Right cardiac atrium (tissue), 5 donors: Measurements from ENCODE around the gene DNAH11. TPM values are rescaled to one million over a fixed set of nuclear protein-coding genes. Genes with fewer than 3 reads are reported as not detected.
A peak's percentile ranks its signal among the peaks of the same experiment; 100 is the strongest.

ENCODE experiments used
- ATAC-seq, 2 donors: fragments of 200-7000 bp; cut with Tn5 transposase; one replicate each; pipeline versions ENCODE4 v1.8.0 to v1.9.1; 2020; ENCODE audit warnings: moderate library complexity in 2 of 2, mild to moderate bottlenecking in 1 of 2
- DNase-seq, 3 donors: peaks; one replicate each; pipeline ENCODE4 v3.0.0-alpha.2; 2020
- H3K27ac ChIP-seq: one replicate; pipeline ENCODE4 v1.5.1; 2013; ENCODE audit warnings: mild to moderate bottlenecking, low read length, control low read depth, moderate library complexity
- H3K27me3 ChIP-seq: one replicate; pipeline ENCODE4 v1.6.1; 2013; ENCODE audit not compliant: control insufficient read depth, insufficient read depth
- H3K4me1 ChIP-seq: one replicate; pipeline ENCODE4 v1.6.1; 2013; ENCODE audit warnings: low read length; ENCODE audit not compliant: control insufficient read depth, insufficient read depth
- H3K4me3 ChIP-seq: one replicate; pipeline ENCODE4 v1.5.1; 2013; ENCODE audit warnings: low read length, control low read depth
- H3K9me3 ChIP-seq: one replicate; pipeline ENCODE4 v1.6.1; 2013; ENCODE audit warnings: low read length; ENCODE audit not compliant: control insufficient read depth
- WGBS: extraction: QIAGEN DNeasy Blood & Tissue Kit; methylation state at CpG from one replicate; pipeline ENCODE4 v1.1.7; 2013; 5-methylcytosine and 5-hydroxymethylcytosine counted together
- intact Hi-C, 4 donors: fragments of 100-400 bp; cut with DNase I; formaldehyde crosslinking; loops; one replicate each; pipeline versions ENCODE4 v1.11.0 to v1.14.0; 2022 to 2023
- polyA plus RNA-seq: library from polyadenylated mRNA; stranded (reverse); fragments of 200-250 nt; gene quantifications from one replicate; pipeline ENCODE4 v1.2.3, GENCODE V29; 2013
- total RNA-seq, 4 donors: library from RNA; stranded (reverse); fragmentation: NEBNext Ultra II Directional; extraction: Animal tissue kit (Norgen Biotek cat#: 25700); gene quantifications; one replicate each; pipeline ENCODE4 v1.2.1, GENCODE V29; 2021
- donor health status: healthy with polysubstance abuse.
- donor health status: DM: no; HTN: yes; CAD: no.
- donor health status: DM: no; HTN: no; CAD: no.
- donor health status: DM: no; HTN: yes; CAD: no; lungs with severe emphysema.
- donor health status: DM: yes; HTN: yes; CAD: no.

DNAH11 gene
- total and polyA plus RNA-seq, 5 donors: 0.86 to 6.4 (median 4.1) TPM

GRCh38 chr7:21946222-21946709, 403.4 kb downstream of the DNAH11 start:
- intact Hi-C loops: no loop called here
- no peak for DNase-seq
- ATAC-seq: no peak
- Histone ChIP-seq H3K4me1 (no peaks in the 10 kb centered on the region), H3K27me3 (no peaks in the 10 kb centered on the region), H3K4me3 (peak overlapping the region; percentile 47), H3K9me3 (no peaks in the 10 kb centered on the region), H3K27ac (no peak overlapping the region)
- 25% methylated on average over 8 of the region's 8 CpGs for WGBS

GRCh38 chr7:21947056-21947455, 404.2 kb downstream of the DNAH11 start:
- Histone ChIP-seq H3K4me3 (no peak overlapping the region), H3K9me3 (no peaks in the 10 kb centered on the region), H3K4me1 (no peaks in the 10 kb centered on the region), H3K27ac (no peak overlapping the region), H3K27me3 (no peaks in the 10 kb centered on the region)
- DNase-seq (no peak), ATAC-seq (no peak)
- intact Hi-C loops: no loop called here
- 68% methylated on average over 3 of the region's 3 CpGs for WGBS

GRCh38 chr7:21947946-21948345, 405.1 kb downstream of the DNAH11 start:
- no peaks in the 10 kb centered on the region for H3K27me3 ChIP-seq
- H3K27ac ChIP-seq: no peak overlapping the region
- H3K4me1 ChIP-seq: no peaks in the 10 kb centered on the region
- H3K4me3 ChIP-seq: no peak overlapping the region
- no peak for DNase-seq
- H3K9me3 ChIP-seq: no peaks in the 10 kb centered on the region
- intact Hi-C loops: no loop called here
- no peak for ATAC-seq
- 61% methylated on average over 2 of the region's 2 CpGs for WGBS

GRCh38 chr7:21948364-21948763, 405.5 kb downstream of the DNAH11 start:
- intact Hi-C loops: no loop called here
- WGBS: 56% methylated on average over 2 of the region's 2 CpGs
- no peak for ATAC-seq

GRCh38 chr7:21948887-21949540, 406.2 kb downstream of the DNAH11 start:
- Histone ChIP-seq H3K4me3 (no peak overlapping the region), H3K4me1 (no peaks in the 10 kb centered on the region), H3K9me3 (no peaks in the 10 kb centered on the region), H3K27ac (no peak overlapping the region), H3K27me3 (no peaks in the 10 kb centered on the region)
- WGBS: 44% methylated on average over 8 of the region's 8 CpGs
- DNase-seq (no peak), ATAC-seq (no peak)
- intact Hi-C loops: no loop called here

More at GRCh38 chr7:21948364-21948763, 405.5 kb downstream of the DNAH11 start:
- no peaks in the 10 kb centered on the region for H3K27me3 ChIP-seq
- H3K9me3 ChIP-seq: no peaks in the 10 kb centered on the region
- no peaks in the 10 kb centered on the region for H3K4me1 ChIP-seq
- H3K4me3 ChIP-seq: no peak overlapping the region
- no peak overlapping the region for H3K27ac ChIP-seq
- DNase-seq: no peak

Other genes with a start within 250 kb of the DNAH11 start
- gene SP4, start 115.0 kb upstream of the DNAH11 start, total RNA-seq: 10 to 100 TPM in 2 of 4 donors, 1 to 10 TPM in 2; 8.5 to 10.9 (median 10.2) TPM
- 3.1 TPM for gene SP4, start 115.0 kb upstream of the DNAH11 start, polyA plus RNA-seq